Small intestine (tissue), 7 donors: Measurements from ENCODE around the gene IGIP. TPM values are rescaled to one million over a fixed set of nuclear protein-coding genes. Genes with fewer than 3 reads are reported as not detected.

Experiments
- DNase-seq, 2 donors: peaks; one replicate each; pipeline versions ENCODE4 v3.0.0 to v3.0.0-alpha.2; 2013
- FAIRE-seq: peaks from 2 replicates; lab custom pipeline; 2012; peaks lifted over from hg19 to GRCh38; lab: Jason Lieb, UNC
- H3K27ac ChIP-seq, 3 donors: one replicate each; pipeline ENCODE4 v1.5.1; 2013; ENCODE audit warnings: low read length in 2 of 3, mild to moderate bottlenecking in 2 of 3, control low read depth in 1 of 3, inconsistent platforms in 1 of 3, low read depth in 1 of 3, moderate library complexity in 1 of 3
- H3K27me3 ChIP-seq, 3 donors: one replicate each; pipeline ENCODE4 v1.6.1; 2013; ENCODE audit warnings: low read length in 3 of 3, inconsistent platforms in 1 of 3; ENCODE audit not compliant: control insufficient read depth in 3 of 3, insufficient read depth in 3 of 3
- H3K36me3 ChIP-seq, 3 donors: one replicate each; pipeline ENCODE4 v1.6.1; 2013; ENCODE audit warnings: low read length in 3 of 3, inconsistent platforms in 1 of 3, low read depth in 1 of 3, mild to moderate bottlenecking in 1 of 3, moderate library complexity in 1 of 3; ENCODE audit not compliant: control insufficient read depth in 3 of 3, insufficient read depth in 2 of 3
- H3K4me1 ChIP-seq, 3 donors: one replicate each; pipeline ENCODE4 v1.6.1; 2013; ENCODE audit warnings: low read length in 2 of 3, inconsistent platforms in 1 of 3, low read depth in 1 of 3, mild to moderate bottlenecking in 1 of 3, moderate library complexity in 1 of 3; ENCODE audit not compliant: control insufficient read depth in 3 of 3, insufficient read depth in 2 of 3
- H3K4me3 ChIP-seq, 3 donors: one replicate each; pipeline ENCODE4 v1.5.1; 2013; ENCODE audit warnings: low read length in 3 of 3, control low read depth in 1 of 3, inconsistent platforms in 1 of 3, low read depth in 1 of 3, mild to moderate bottlenecking in 1 of 3, moderate library complexity in 1 of 3
- H3K9me3 ChIP-seq, 2 donors: one replicate each; pipeline ENCODE4 v1.6.1; 2013; ENCODE audit warnings: low read depth in 1 of 2, low read length in 1 of 2; ENCODE audit not compliant: control insufficient read depth in 2 of 2, insufficient read depth in 1 of 2
- WGBS, 3 donors: extraction: QIAGEN DNeasy Blood & Tissue Kit; methylation state at CpG; one replicate each; pipeline ENCODE4 v1.1.7; 2013; 5-methylcytosine and 5-hydroxymethylcytosine counted together
- polyA plus RNA-seq, 4 donors: library from polyadenylated mRNA; stranded (reverse) in 3 of 4; unstranded in 1 of 4; fragments of 200-250 nt in 3 of 4; fragments of 120-200 nt in 1 of 4; gene quantifications; one replicate each; pipeline versions ENCODE4 v1.2.1 to v1.2.3, GENCODE V29; 2013
- donor health status: healthy with polysubstance abuse.
- donor health status: control.
- donor health status: control.
- donor health status: Bipolar disorder and iron deficiency.
- donor health status: healthy.

The IGIP gene
- polyA plus RNA-seq, 4 donors: 4.6 to 10.1 (median 7.9) TPM

DNA sequence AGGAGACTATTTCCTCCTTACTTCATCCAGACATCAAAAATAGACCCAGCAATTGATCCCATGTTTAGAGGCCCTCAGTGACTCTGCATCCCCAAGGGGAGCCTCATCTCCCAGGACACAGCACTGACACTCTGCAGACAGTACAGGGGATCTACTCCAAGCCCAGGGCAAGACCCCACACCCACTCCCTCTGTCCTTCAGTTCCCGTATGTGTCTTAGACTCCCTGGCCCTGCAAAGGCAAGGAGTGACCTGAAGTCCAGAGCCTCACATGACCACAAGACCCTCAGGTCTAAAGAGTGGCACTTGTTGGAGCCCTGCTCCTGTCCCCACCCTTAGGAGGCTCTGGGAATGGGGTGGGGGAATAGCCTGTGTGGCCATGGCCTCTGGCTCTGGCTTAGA is 21.7 kb downstream of the IGIP start:
- peaks cover 0 to 26% (median 3%) of the 10 kb centered on the region in 3 donors for H3K27me3 ChIP-seq
- H3K36me3 ChIP-seq: no peaks in the 10 kb centered on the region
- H3K27ac ChIP-seq: no peak overlapping the region
- peaks cover 4 to 41% (median 17%) of the 10 kb centered on the region in 3 donors for H3K4me1 ChIP-seq
- H3K4me3 ChIP-seq: no peak overlapping the region
- no peak for FAIRE-seq
- WGBS, 3 donors: 92 to 100% (median 100%) methylated on average over 1 of the region's 1 CpG
- H3K9me3 ChIP-seq: no peaks in the 10 kb centered on the region
- no peak for DNase-seq

DNA sequence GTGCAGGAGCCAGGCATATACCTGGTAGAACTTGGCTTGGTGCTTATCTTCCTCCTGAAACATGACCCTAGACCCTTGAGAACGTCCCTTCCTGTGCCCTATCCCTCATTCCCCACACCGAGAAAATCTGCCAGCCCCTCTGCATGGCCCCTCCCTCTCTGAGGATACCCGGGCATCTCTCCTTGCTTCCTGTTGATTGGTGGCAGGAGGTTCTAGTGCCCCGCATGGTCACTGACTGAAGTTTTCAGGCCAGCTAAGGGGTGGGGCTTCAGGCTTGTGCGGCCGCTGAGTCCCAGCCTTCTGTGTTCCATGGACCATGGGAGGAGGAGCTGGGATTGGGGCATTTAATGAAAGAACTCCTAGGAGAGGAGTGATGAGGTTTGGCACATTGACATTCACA is 22.8 kb downstream of the IGIP start:
- H3K36me3 ChIP-seq: no peaks in the 10 kb centered on the region
- H3K27ac ChIP-seq: no peak overlapping the region
- peaks cover 0 to 26% (median 3%) of the 10 kb centered on the region in 3 donors for H3K27me3 ChIP-seq
- H3K4me1 ChIP-seq: peaks cover 0 to 32% (median 14%) of the 10 kb centered on the region in 3 donors
- no peak overlapping the region for H3K4me3 ChIP-seq
- DNase-seq: no peak
- H3K9me3 ChIP-seq: no peaks in the 10 kb centered on the region
- FAIRE-seq: no peak
- 39 to 55% (median 55%) methylated on average over 6 of the region's 6 CpGs for WGBS, 3 donors

DNA sequence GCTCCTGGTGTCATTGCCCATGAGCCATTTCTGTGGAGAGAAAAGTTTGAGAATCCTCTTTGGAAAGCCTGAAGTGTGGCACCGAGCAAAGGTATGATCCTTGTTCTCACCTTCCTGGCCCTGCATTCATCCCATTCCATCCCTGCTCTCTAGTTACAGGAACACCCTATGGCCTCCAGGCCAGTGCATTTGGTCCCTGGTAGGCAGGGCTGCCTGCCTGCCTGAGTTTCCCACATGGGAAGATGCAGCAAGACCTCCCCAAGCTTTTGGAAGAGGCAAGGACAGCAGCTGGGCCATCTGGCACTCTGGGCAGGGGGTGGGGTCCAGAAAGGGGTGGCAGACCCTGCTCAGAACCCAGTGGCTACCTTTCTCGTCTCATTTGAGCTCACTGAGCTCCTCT is 24.5 kb downstream of the IGIP start:
- no peaks in the 10 kb centered on the region for H3K9me3 ChIP-seq
- 82 to 94% (median 89%) methylated on average over 2 of the region's 2 CpGs for WGBS, 3 donors
- H3K27me3 ChIP-seq: peaks cover 0 to 31% (median 3%) of the 10 kb centered on the region in 3 donors

DNA sequence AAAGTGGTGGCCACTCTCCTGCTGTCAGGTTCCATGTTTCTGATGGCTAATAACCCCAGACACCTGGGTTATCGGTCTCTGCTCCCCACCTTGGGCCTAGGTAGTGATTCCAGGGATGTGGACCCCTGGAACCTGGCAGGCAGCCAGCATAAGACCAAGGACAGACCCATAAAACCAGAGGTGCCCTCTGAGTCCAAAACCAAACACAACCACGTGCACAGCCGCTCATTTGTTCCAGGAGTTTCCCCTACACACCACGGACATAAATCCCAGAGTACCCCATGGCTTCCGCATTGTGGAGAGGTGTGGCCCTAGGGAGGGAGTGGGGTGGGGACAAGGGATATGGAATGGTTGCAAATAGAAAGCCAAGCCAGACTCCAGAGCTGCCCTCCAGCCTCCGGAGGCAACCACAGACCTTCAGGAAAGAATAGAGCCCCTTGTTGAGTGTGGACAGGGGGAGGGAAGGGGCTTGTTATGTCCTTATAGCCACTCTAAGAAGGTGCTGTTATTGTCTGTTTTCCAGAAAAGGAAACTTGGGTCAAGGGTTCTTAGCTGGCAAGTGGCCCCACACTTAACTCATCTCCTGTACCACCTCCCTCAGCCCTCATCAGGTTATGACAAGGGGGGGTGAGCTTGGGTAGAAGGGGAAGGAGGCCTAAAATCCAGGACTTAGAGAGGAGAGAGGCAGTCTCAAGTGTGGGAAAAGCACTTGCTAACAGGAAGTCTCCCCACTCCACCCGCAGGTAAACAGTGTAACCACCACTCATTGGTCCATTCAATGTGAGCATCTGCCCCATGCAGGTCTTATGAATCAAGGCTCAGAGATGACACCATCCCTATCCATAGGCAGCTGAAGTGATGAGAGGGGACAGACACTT is 25.6 kb downstream of the IGIP start:
- no peak for FAIRE-seq
- 42 to 58% (median 52%) methylated on average over 7 of the region's 7 CpGs for WGBS, 3 donors
- DNase-seq: peak; percentile 51 to 73
- no peak overlapping the region for H3K4me3 ChIP-seq
- H3K36me3 ChIP-seq: no peaks in the 10 kb centered on the region
- no peak overlapping the region for H3K27ac ChIP-seq
- H3K4me1 ChIP-seq: peaks cover 0 to 13% (median 0%) of the 10 kb centered on the region in 3 donors
- no peaks in the 10 kb centered on the region for H3K9me3 ChIP-seq
- H3K27me3 ChIP-seq: peaks cover 0 to 21% (median 2%) of the 10 kb centered on the region in 3 donors

More for the DNA sequence above, 24.5 kb downstream of the IGIP start:
- FAIRE-seq: no peak
- no peak for DNase-seq
- H3K36me3 ChIP-seq: no peaks in the 10 kb centered on the region
- H3K27ac ChIP-seq: no peak overlapping the region
- peaks cover 0 to 22% (median 4%) of the 10 kb centered on the region in 3 donors for H3K4me1 ChIP-seq
- no peak overlapping the region for H3K4me3 ChIP-seq

DNA sequence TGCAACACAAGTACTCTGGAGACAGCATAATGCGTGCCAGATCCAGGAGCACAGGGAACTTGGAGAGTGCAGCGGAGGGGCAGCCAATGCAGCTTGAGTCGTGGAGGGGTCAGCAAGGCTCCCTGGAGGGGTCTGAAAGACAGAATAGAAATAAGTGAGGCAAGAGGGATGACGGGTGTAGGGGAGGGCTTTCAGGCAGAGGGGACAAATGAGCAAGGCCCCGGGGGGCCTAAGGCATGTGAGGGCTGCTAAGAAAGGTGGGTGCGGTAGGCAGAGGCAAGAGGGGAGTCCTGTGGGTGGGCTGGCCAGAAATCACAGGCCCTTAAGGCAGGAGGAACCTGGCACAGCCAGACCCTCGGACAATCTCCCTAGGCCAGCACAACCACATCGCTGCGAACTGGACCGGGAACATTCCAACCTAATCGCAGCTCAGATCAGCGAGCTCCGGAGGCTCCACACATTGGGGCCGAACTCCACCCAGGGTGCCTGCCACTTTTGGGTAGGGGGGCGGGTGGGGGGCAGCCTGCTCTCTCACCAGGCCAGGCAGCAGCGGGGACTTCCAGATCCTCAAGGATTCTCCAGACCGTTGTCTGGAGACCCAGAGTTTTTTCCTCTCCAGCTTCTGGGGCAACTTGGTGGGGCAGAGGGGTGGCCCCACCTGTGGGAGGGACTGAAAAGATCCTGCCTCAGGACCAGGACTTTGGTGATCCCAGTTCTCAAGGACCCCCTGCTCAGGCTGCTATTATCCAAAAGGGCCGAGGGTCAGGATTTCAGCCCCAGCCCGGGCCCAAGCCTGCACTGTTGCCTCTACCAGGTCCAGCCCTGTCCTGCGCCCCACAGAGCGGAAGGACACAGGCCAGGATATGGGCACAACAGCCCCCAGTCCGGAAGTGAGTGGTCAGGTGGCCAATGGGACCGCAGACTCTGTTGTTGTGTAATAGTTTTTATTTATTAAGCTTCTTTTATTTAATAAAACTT is 26.6 kb downstream of the IGIP start:
- Histone ChIP-seq H3K27ac (no peak overlapping the region), H3K4me3 (no peak overlapping the region), H3K4me1 (peaks cover 0 to 15% (median 2%) of the 10 kb centered on the region in 3 donors), H3K36me3 (no peaks in the 10 kb centered on the region), H3K9me3 (no peaks in the 10 kb centered on the region), H3K27me3 (peaks cover 0 to 17% (median 0%) of the 10 kb centered on the region in 3 donors)
- FAIRE-seq: no peak
- no peak for DNase-seq
- WGBS, 3 donors: 80 to 82% (median 82%) methylated on average over 23 of the region's 23 CpGs

DNA sequence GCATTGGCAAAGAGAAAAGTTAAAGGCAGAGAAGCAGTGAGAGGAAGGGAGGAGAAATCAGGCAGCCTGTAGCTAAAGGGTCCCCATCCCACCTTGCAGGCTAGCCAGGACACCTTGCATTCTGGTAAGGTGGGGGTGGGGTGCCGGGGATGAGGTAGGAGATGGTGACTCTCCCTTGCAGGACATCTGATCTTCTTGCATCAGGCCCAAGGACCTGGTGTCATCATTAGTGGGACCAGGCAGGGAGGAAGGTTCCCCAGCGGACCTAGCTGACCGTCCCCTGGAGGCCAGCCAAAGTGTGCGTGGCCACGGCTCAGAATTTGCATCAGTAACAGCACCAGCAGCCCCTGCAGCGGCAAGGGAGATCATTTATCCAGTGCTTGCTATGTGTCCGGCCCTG is 27.5 kb downstream of the IGIP start:
- 63 to 74% (median 64%) methylated on average over 7 of the region's 7 CpGs for WGBS, 3 donors
- FAIRE-seq (no peak), DNase-seq (no peak)
- no peak overlapping the region for H3K27ac ChIP-seq
- no peaks in the 10 kb centered on the region for H3K36me3 ChIP-seq
- H3K4me1 ChIP-seq: peaks cover 0 to 15% (median 2%) of the 10 kb centered on the region in 3 donors
- H3K4me3 ChIP-seq: no peak overlapping the region
- no peaks in the 10 kb centered on the region for H3K9me3 ChIP-seq
- H3K27me3 ChIP-seq: peaks cover 0 to 10% (median 0%) of the 10 kb centered on the region in 3 donors

DNA sequence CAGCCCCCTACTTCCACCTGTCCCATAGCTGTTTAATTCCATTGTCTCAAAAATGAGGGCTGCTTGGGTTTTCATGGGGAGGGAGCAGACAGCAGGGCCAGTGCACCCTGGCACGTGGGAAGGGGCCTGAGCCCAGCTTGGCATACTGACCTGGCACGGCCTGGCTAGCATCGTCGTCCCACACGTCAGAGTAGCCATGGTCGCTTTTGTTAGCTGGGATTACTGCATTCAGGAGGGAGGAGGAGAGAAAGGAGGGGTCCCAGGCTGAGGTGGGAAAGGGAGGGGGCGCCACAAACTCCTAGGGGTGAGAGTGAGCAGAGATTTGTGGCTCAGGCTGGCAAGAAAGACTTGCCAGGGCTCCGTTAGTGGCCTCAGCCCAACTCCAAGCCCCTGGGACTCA is 28.2 kb downstream of the IGIP start:
- no peak overlapping the region for H3K27ac ChIP-seq
- H3K4me3 ChIP-seq: no peak overlapping the region
- FAIRE-seq (no peak), DNase-seq (no peak)
- no peaks in the 10 kb centered on the region for H3K9me3 ChIP-seq
- peaks cover 0 to 6% (median 0%) of the 10 kb centered on the region in 3 donors for H3K27me3 ChIP-seq
- WGBS, 3 donors: 78 to 85% (median 80%) methylated on average over 7 to 8 of the region's 8 CpGs
- no peaks in the 10 kb centered on the region for H3K36me3 ChIP-seq
- peaks cover 0 to 15% (median 2%) of the 10 kb centered on the region in 3 donors for H3K4me1 ChIP-seq
